ENCODE measurements around the gene FAM200C.

The FAM200C gene

DNA sequence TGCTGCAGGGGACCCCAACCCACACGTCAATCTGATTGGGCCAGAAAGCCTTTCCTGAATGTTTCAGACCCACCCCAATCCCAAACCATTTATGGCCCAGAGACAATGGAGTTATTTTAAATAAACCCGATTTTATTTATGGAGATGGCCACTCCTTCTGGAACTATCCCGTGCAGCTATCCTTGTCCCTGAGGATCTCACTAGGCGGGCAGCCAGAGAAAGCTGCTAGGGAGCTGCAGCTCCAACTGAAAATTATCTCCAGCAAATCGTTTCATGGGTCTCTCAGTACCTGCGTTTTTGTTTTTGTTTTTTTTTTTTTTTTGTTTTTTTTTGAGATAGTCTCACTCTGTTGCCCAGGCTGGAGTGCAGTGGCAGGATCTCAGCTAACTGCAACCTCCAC is 52.4 kb downstream of the FAM200C start:
- H3K9ac ChIP-seq (ENCODE audit: low read depth in 1 of 2, low read length in 2 of 2), result no peak overlapping the region

More for the DNA sequence above, 52.4 kb downstream of the FAM200C start:
- Histone ChIP-seq H3K4me1 (ENCODE audit: control insufficient read depth in 1 of 2, insufficient read depth in 2 of 2, low read length in 2 of 2) (peaks cover 0 to 4% of the 10 kb centered on the region in 2 donors), H3K27me3 (ENCODE audit: control insufficient read depth in 1 of 2, insufficient read depth in 2 of 2, low read length in 2 of 2) (no peaks in the 10 kb centered on the region), H3K4me3 (ENCODE audit: low read depth in 1 of 2, low read length in 2 of 2) (no peak overlapping the region), H3K36me3 (ENCODE audit: control insufficient read depth in 1 of 2, insufficient read depth in 2 of 2, low read length in 2 of 2) (no peaks in the 10 kb centered on the region), H3K27ac (ENCODE audit: low read depth, low read length) (no peak overlapping the region), H3K9me3 (ENCODE audit: control insufficient read depth in 1 of 2, low read length in 2 of 2) (no peaks in the 10 kb centered on the region)

Data from duodenal mucosa (tissue), 2 donors.